ENCODE measurements around the gene ICA1. TPM values are rescaled to one million over a fixed set of nuclear protein-coding genes. Genes with fewer than 3 reads are reported as not detected.

ICA1 gene
- total RNA-seq, 1 experiment from 2014 or later = 28.8 TPM

DNA sequence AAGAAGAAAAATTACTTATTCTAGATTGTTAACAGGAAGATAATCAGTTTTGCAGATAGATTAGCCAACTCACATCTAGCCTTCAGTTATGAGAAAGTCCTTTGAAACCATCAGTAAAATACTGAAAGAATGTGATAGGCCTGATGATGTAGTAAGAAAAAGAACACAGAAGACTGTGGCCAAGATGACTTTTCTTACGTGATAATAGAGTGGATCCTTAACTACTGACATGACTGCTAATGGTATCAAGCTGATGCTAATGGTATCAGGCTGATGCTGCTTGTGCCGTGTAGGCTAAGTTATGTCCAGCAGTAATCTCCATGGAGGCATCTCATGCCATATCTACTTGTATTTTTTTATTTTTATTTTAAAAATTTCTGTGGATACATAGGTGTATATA lies 179.2 kb downstream of the ICA1 start:
- H3K4me1 ChIP-seq (ENCODE audit: insufficient read depth, low read length) = 0 out of 2 replicates have a peak, but pooled peaks cover 2% of the 10 kb centered on the region
- no peak overlapping the region for H3K9ac ChIP-seq (ENCODE audit: extremely low read depth, insufficient read length, low read length)
- H2BK15ac ChIP-seq (ENCODE audit: low read depth, low read length) = no peak overlapping the region
- no peak overlapping the region for H4K8ac ChIP-seq (replicated peaks; ENCODE audit: insufficient read length, low read depth, low read length)
- no peak overlapping the region for H3K4ac ChIP-seq (ENCODE audit: low read depth, low read length)
- H3K27me3 ChIP-seq (ENCODE audit: insufficient read depth, low read length) = no peaks in the 10 kb centered on the region
- no peak overlapping the region for H2BK12ac ChIP-seq (ENCODE audit: insufficient read length, low read depth, low read length)
- H3K79me2 ChIP-seq (ENCODE audit: insufficient read depth, low read length) = no peaks in the 10 kb centered on the region
- H3K18ac ChIP-seq (ENCODE audit: insufficient read length, low read depth, low read length) = no peak overlapping the region
- H3K23ac ChIP-seq (ENCODE audit: insufficient read length, low read depth, low read length) = no peak overlapping the region
- TF ChIP-seq, protein P1, sequence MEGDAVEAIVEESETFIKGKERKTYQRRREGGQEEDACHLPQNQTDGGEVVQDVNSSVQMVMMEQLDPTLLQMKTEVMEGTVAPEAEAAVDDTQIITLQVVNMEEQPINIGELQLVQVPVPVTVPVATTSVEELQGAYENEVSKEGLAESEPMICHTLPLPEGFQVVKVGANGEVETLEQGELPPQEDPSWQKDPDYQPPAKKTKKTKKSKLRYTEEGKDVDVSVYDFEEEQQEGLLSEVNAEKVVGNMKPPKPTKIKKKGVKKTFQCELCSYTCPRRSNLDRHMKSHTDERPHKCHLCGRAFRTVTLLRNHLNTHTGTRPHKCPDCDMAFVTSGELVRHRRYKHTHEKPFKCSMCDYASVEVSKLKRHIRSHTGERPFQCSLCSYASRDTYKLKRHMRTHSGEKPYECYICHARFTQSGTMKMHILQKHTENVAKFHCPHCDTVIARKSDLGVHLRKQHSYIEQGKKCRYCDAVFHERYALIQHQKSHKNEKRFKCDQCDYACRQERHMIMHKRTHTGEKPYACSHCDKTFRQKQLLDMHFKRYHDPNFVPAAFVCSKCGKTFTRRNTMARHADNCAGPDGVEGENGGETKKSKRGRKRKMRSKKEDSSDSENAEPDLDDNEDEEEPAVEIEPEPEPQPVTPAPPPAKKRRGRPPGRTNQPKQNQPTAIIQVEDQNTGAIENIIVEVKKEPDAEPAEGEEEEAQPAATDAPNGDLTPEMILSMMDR (conservative IDR thresholded peaks at IDR 0.05) = no peak
- H3K4me2 ChIP-seq (ENCODE audit: insufficient read depth, insufficient read length, low read length) = no peak overlapping the region
- no peak overlapping the region for H4K5ac ChIP-seq (ENCODE audit: insufficient read length, low read depth, low read length)
- H4K20me1 ChIP-seq (ENCODE audit: control insufficient read depth, insufficient read depth, insufficient read length) = no peaks in the 10 kb centered on the region
- no peak overlapping the region for H2AFZ ChIP-seq (ENCODE audit: low read length)
- H4K91ac ChIP-seq (ENCODE audit: insufficient read length, low read depth, low read length) = no peak overlapping the region
- no peaks in the 10 kb centered on the region for H3K9me3 ChIP-seq (ENCODE audit: control insufficient read depth, low read depth, low read length)
- Mint-ChIP-seq H3K4me1 (peaks cover 25 to 29% of the 10 kb centered on the region in 2 experiments), H3K27me3 (ENCODE audit: low read depth) (no peaks in the 10 kb centered on the region), H3K9me3 (no peaks in the 10 kb centered on the region), H3K27ac (no peak overlapping the region), H3K36me3 (ENCODE audit: insufficient read depth in 1 of 3, low read depth in 3 of 3) (peaks cover 4 to 11% (median 8%) of the 10 kb centered on the region in 3 experiments; a peak in 5 of 7 replicates), H3K4me3 (no peak overlapping the region)
- no peak overlapping the region for H2BK5ac ChIP-seq (ENCODE audit: insufficient read length, low read length)
- no peak for DNase-seq
- H2BK120ac ChIP-seq (ENCODE audit: low read depth, low read length, poor library complexity, severe bottlenecking) = no peak overlapping the region
- H3K23me2 ChIP-seq (ENCODE audit: insufficient read length, low read depth, low read length, poor library complexity, severe bottlenecking) = no peaks in the 10 kb centered on the region
- no peak overlapping the region for H2BK20ac ChIP-seq (ENCODE audit: low read depth, low read length, poor library complexity, severe bottlenecking)
- H3K79me1 ChIP-seq (ENCODE audit: insufficient read depth, low read depth, low read length, poor library complexity, severe bottlenecking) = no peaks in the 10 kb centered on the region
- H3K27ac ChIP-seq (ENCODE audit: insufficient read length, low read depth, low read length) = no peak overlapping the region
- WGBS (ENCODE audit: extremely low coverage, insufficient read length, low lambda C conversion rate) = no CpG with 5 or more reads among the region's 2 CpGs
- H3K56ac ChIP-seq (ENCODE audit: insufficient read length, low read depth, low read length) = no peak overlapping the region
- no peak overlapping the region for H3T11ph ChIP-seq (ENCODE audit: low read length)
- H3K14ac ChIP-seq (ENCODE audit: insufficient read depth, low read length) = no peak overlapping the region
- H2AK5ac ChIP-seq (ENCODE audit: insufficient read length, low read length) = no peak overlapping the region

Measured in H9 (cell line).